Neural cell (in vitro differentiated cells): ENCODE data around the gene TBC1D25. TPM values are rescaled to one million over a fixed set of nuclear protein-coding genes. Genes with fewer than 3 reads are reported as not detected.

Experiments
- H2AFZ ChIP-seq: fragments of 200-600, 300-800 bp; sonication (generic), shearing (Covaris generic); 2 replicates; pipeline ENCODE4 v1.6.0; 2014; ENCODE audit warnings: low read depth, mild to moderate bottlenecking, antibody characterized with exemption, low read length, moderate library complexity
- H3F3A ChIP-seq: fragments of 200-600 bp; shearing (Covaris generic); 2 replicates; pipeline ENCODE4 v1.6.1; 2016; ENCODE audit warnings: mild to moderate bottlenecking, moderate library complexity, mixed read lengths, antibody characterized with exemption, low read length; ENCODE audit not compliant: insufficient read depth, poor library complexity, severe bottlenecking
- H3K27ac ChIP-seq: fragments of 200-600, 300-800 bp; sonication (generic), shearing (Covaris generic); 2 replicates; pipeline ENCODE4 v1.5.1; 2014; ENCODE audit warnings: mild to moderate bottlenecking, low read length, moderate library complexity
- H3K27me3 ChIP-seq: fragments of 300-800, 200-600 bp; sonication (generic), shearing (Covaris generic); 2 replicates; pipeline ENCODE4 v1.6.0; 2014; ENCODE audit warnings: mild to moderate bottlenecking, low read depth, low read length, moderate library complexity; ENCODE audit not compliant: insufficient read depth
- H3K36me3 ChIP-seq: fragments of 300-800, 200-600 bp; sonication (generic), shearing (Covaris generic); 2 replicates; pipeline ENCODE4 v1.5.1; 2014; ENCODE audit warnings: mild to moderate bottlenecking, antibody characterized with exemption, low read length, moderate library complexity; ENCODE audit not compliant: insufficient read depth
- H3K4me2 ChIP-seq: fragments of 300-800, 200-600 bp; sonication (generic), shearing (Covaris generic); 2 replicates; pipeline ENCODE4 v1.6.0; 2014; ENCODE audit warnings: mild to moderate bottlenecking, low read length
- H3K4me3 ChIP-seq: fragments of 300-800, 200-600 bp; sonication (generic), shearing (Covaris generic); 2 replicates; pipeline ENCODE4 v1.5.1; 2014; ENCODE audit warnings: mild to moderate bottlenecking, low read length, moderate library complexity
- H3K79me2 ChIP-seq: fragments of 200-600 bp; shearing (Covaris generic); replicated peaks from 2 replicates; pipeline ENCODE4 v1.6.0; 2014; ENCODE audit warnings: mild to moderate bottlenecking, low read length, moderate library complexity; ENCODE audit not compliant: insufficient read depth
- H3K9ac ChIP-seq: fragments of 300-800, 200-600 bp; sonication (generic), shearing (Covaris generic); 2 replicates; pipeline ENCODE4 v1.6.1; 2016; ENCODE audit warnings: mild to moderate bottlenecking, low read length, mixed read lengths
- H3K9me2 ChIP-seq: fragments of 200-600 bp; shearing (Covaris generic); 2 replicates; pipeline ENCODE4 v1.6.1; 2016; ENCODE audit warnings: mild to moderate bottlenecking, low read length, mixed read lengths; ENCODE audit not compliant: insufficient read depth
- H3K9me3 ChIP-seq: fragments of 200-600, 300-800 bp; sonication (generic), shearing (Covaris generic); 2 replicates; pipeline ENCODE4 v1.6.1; 2016; ENCODE audit warnings: mild to moderate bottlenecking, mixed run types, low read length, moderate library complexity, mixed read lengths
- H4K20me1 ChIP-seq: fragments of 200-600 bp; shearing (Covaris generic); 2 replicates; pipeline ENCODE4 v1.6.1; 2016; ENCODE audit warnings: mild to moderate bottlenecking, mixed run types; ENCODE audit not compliant: insufficient read depth
- EP300 ChIP-seq: fragments of 450-650 bp; conservative IDR thresholded peaks from 2 replicates; pipeline ENCODE4 v1.6.1; 2014; ENCODE audit warnings: antibody characterized with exemption, mild to moderate bottlenecking, moderate library complexity; ENCODE audit not compliant: poor library complexity, severe bottlenecking
- EZH2 ChIP-seq: fragments of 200-600, 300-800 bp; shearing (Covaris generic), sonication (generic); IDR thresholded peaks from 2 replicates; pipeline ENCODE4 v1.6.1; 2014; ENCODE audit warnings: antibody characterized with exemption, low read length, borderline replicate concordance, mild to moderate bottlenecking; ENCODE audit not compliant: insufficient read depth, poor library complexity, severe bottlenecking
- MXI1 ChIP-seq: fragments of 450-650 bp; conservative IDR thresholded peaks from 2 replicates; pipeline ENCODE4 v1.6.1; 2014; ENCODE audit warnings: antibody characterized with exemption, mild to moderate bottlenecking; ENCODE audit not compliant: poor library complexity, severe bottlenecking
- POLR2AphosphoS5 ChIP-seq: IDR thresholded peaks from 2 replicates; pipeline ENCODE4 v1.6.1; 2012
- RAD21 ChIP-seq: fragments of 450-650 bp; conservative IDR thresholded peaks from 2 replicates; pipeline ENCODE4 v1.6.1; 2014; ENCODE audit warnings: antibody characterized with exemption, mild to moderate bottlenecking, moderate library complexity
- SMC3 ChIP-seq: fragments of 450-650 bp; conservative IDR thresholded peaks from 2 replicates; pipeline ENCODE4 v1.6.1; 2014; ENCODE audit warnings: antibody characterized with exemption, mild to moderate bottlenecking, moderate library complexity; ENCODE audit not compliant: poor library complexity
- TAF1 ChIP-seq: IDR thresholded peaks from 2 replicates; pipeline ENCODE4 v1.6.1; 2012; ENCODE audit warnings: low read depth
- polyA plus RNA-seq: library from polyadenylated mRNA; depleted of rRNA; stranded (reverse); fragments of >200 nt; gene quantifications from 2 replicates; pipeline ENCODE4 v1.2.3, GENCODE V29; 2014
- TF ChIP-seq, protein P1 (sequence below): fragments of 450-650 bp; IDR thresholded peaks from 2 replicates; pipeline ENCODE4 v1.5.1; 2014; ENCODE audit warnings: antibody characterized with exemption, mild to moderate bottlenecking, moderate library complexity; ENCODE audit not compliant: poor library complexity, severe bottlenecking
- TF ChIP-seq, protein P2 (sequence below): IDR thresholded peaks from 2 replicates; pipeline ENCODE4 v1.6.1; 2012; ENCODE audit warnings: borderline replicate concordance

Gene TBC1D25
- polyA plus RNA-seq, 1 donor from 2014 or later, result 4.5 TPM

DNA sequence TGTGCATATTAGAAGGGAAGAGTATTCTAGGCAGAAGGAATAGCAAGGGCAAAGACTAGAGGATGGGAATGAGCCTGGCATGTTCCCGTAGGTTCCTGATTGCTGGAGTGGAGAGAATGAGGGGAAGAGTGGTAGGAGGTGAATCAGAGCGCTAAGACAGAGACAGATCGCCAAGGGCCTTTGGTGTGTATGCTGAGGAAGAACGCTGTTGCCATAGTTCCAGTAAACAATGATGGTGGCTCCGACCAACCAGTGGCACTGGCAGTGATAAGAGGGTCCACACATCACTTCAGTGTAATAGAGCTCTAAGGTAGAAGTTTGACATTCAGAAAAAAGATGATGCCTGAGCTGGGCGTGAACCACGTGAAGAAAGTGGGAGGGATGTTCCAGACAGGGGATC is 966 bp downstream of the TBC1D25 start:
- peak overlapping the region; percentile 85 for H3K4me3 ChIP-seq
- no peaks in the 10 kb centered on the region for H4K20me1 ChIP-seq
- TF ChIP-seq TAF1, result no peak
- TF ChIP-seq MXI1, result no peak
- no peak for TF ChIP-seq RAD21
- no peak for TF ChIP-seq EP300
- TF ChIP-seq, protein P1, sequence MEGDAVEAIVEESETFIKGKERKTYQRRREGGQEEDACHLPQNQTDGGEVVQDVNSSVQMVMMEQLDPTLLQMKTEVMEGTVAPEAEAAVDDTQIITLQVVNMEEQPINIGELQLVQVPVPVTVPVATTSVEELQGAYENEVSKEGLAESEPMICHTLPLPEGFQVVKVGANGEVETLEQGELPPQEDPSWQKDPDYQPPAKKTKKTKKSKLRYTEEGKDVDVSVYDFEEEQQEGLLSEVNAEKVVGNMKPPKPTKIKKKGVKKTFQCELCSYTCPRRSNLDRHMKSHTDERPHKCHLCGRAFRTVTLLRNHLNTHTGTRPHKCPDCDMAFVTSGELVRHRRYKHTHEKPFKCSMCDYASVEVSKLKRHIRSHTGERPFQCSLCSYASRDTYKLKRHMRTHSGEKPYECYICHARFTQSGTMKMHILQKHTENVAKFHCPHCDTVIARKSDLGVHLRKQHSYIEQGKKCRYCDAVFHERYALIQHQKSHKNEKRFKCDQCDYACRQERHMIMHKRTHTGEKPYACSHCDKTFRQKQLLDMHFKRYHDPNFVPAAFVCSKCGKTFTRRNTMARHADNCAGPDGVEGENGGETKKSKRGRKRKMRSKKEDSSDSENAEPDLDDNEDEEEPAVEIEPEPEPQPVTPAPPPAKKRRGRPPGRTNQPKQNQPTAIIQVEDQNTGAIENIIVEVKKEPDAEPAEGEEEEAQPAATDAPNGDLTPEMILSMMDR, result no peak
- no peak for TF ChIP-seq SMC3
- no peak for TF ChIP-seq EZH2
- no peak for TF ChIP-seq POLR2AphosphoS5
- TF ChIP-seq, protein P2, sequence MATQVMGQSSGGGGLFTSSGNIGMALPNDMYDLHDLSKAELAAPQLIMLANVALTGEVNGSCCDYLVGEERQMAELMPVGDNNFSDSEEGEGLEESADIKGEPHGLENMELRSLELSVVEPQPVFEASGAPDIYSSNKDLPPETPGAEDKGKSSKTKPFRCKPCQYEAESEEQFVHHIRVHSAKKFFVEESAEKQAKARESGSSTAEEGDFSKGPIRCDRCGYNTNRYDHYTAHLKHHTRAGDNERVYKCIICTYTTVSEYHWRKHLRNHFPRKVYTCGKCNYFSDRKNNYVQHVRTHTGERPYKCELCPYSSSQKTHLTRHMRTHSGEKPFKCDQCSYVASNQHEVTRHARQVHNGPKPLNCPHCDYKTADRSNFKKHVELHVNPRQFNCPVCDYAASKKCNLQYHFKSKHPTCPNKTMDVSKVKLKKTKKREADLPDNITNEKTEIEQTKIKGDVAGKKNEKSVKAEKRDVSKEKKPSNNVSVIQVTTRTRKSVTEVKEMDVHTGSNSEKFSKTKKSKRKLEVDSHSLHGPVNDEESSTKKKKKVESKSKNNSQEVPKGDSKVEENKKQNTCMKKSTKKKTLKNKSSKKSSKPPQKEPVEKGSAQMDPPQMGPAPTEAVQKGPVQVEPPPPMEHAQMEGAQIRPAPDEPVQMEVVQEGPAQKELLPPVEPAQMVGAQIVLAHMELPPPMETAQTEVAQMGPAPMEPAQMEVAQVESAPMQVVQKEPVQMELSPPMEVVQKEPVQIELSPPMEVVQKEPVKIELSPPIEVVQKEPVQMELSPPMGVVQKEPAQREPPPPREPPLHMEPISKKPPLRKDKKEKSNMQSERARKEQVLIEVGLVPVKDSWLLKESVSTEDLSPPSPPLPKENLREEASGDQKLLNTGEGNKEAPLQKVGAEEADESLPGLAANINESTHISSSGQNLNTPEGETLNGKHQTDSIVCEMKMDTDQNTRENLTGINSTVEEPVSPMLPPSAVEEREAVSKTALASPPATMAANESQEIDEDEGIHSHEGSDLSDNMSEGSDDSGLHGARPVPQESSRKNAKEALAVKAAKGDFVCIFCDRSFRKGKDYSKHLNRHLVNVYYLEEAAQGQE, result no peak
- H3K9ac ChIP-seq, result peak overlapping the region; percentile 90
- H3K4me2 ChIP-seq, result peak overlapping the region; percentile 55
- H3K9me3 ChIP-seq, result no peaks in the 10 kb centered on the region
- H2AFZ ChIP-seq, result no peak overlapping the region
- H3K79me2 ChIP-seq, result peaks cover 4% of the 10 kb centered on the region
- H3K27me3 ChIP-seq, result no peaks in the 10 kb centered on the region
- no peaks in the 10 kb centered on the region for H3K9me2 ChIP-seq
- no peaks in the 10 kb centered on the region for H3F3A ChIP-seq
- H3K36me3 ChIP-seq, result no peaks in the 10 kb centered on the region
- peak overlapping the region; percentile 85 for H3K27ac ChIP-seq

DNA sequence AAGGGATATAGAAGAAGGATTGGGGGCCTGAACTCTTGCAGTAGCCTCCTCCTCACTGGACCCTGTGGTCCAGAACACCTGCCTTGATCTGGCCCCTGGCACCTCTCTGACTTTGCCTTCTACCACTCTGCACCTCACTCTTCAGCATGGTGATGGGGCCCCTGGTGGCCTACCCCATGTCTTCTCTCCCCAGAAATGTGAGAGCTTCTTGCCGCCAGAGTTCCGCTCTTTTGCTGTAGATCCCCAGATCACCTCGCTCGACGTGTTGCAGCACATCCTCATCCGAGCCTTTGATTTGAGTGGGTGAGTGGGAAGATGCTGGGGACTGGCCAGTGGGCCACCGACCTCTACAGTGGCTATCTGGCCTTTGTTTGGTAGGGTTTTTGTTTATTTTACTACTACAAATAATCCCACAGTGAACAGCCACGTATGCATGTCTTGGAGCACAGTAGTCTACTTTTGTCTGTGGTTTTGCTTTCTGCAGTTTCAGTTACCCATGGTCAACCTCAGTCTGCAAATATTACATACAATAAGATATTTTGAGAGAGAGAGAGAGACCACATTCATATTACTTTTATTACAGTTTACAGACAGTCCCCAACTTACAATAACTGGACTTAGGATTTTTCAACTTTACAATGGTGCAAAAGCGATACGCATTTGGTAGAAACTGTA is 1.8 kb downstream of the TBC1D25 start:
- no peak overlapping the region for H2AFZ ChIP-seq
- H3K27me3 ChIP-seq, result no peaks in the 10 kb centered on the region
- no peaks in the 10 kb centered on the region for H3F3A ChIP-seq
- peak overlapping the region; percentile 85 for H3K4me3 ChIP-seq
- H3K9me3 ChIP-seq, result no peaks in the 10 kb centered on the region
- TF ChIP-seq RAD21 (no peak), TAF1 (no peak), EP300 (no peak), POLR2AphosphoS5 (no peak), MXI1 (no peak), EZH2 (no peak), SMC3 (no peak)
- TF ChIP-seq, protein P1, result no peak
- TF ChIP-seq, protein P2, result no peak
- H4K20me1 ChIP-seq, result no peaks in the 10 kb centered on the region
- no peaks in the 10 kb centered on the region for H3K36me3 ChIP-seq
- no peak overlapping the region for H3K27ac ChIP-seq
- peaks cover 4% of the 10 kb centered on the region for H3K79me2 ChIP-seq
- no peaks in the 10 kb centered on the region for H3K9me2 ChIP-seq
- no peak overlapping the region for H3K9ac ChIP-seq
- H3K4me2 ChIP-seq, result peak overlapping the region; percentile 55
